Skeletal muscle cell (primary cell): Measurements from ENCODE around the gene BIK.

ENCODE experiments used
- DNase-seq: peaks from one replicate; pipeline ENCODE4 v3.0.0-alpha.2; 2010; ENCODE audit warnings: low read depth
- H3K4me3 ChIP-seq: 2 replicates; pipeline ENCODE4 v1.5.1; 2011; ENCODE audit warnings: low read depth, mild to moderate bottlenecking, control low read depth, low read length, moderate library complexity

BIK gene

GRCh38 chr22:43156413-43156812 is 45.9 kb downstream of the BIK start:
- no peak for DNase-seq
- H3K4me3 ChIP-seq: no peak overlapping the region

GRCh38 chr22:43157874-43158546 is 47.5 kb downstream of the BIK start:
- no peak for DNase-seq
- no peak overlapping the region for H3K4me3 ChIP-seq

DNA sequence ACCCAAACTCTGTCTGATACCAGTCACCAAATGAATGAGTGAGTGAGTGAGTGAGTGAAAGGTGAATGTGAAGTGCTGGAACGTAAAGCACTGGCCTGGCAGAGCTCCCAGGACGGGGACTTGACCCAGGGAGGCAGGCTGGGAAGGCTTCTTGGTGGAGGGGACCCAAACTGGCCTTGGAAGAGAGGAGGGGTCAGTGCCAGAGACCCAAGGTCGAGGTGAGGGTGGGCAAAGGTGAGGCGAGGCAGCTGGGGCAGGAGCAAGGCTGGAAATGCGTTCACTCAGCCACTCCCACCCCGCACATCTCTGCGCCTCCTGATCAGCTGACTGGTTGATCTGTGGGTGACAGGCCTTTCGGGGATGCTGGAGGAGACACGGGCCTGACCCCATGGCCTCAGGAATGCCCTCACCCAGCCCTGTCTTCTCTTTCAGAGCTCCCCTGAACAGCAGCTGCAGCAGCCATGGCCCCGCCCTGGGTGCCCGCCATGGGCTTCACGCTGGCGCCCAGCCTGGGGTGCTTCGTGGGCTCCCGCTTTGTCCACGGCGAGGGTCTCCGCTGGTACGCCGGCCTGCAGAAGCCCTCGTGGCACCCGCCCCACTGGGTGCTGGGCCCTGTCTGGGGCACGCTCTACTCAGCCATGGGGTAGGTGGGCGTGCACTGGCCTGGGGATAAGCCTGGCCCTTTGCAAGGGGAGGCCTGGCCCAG is 48.4 kb downstream of the BIK start:
- no peak for DNase-seq
- no peak overlapping the region for H3K4me3 ChIP-seq

DNA sequence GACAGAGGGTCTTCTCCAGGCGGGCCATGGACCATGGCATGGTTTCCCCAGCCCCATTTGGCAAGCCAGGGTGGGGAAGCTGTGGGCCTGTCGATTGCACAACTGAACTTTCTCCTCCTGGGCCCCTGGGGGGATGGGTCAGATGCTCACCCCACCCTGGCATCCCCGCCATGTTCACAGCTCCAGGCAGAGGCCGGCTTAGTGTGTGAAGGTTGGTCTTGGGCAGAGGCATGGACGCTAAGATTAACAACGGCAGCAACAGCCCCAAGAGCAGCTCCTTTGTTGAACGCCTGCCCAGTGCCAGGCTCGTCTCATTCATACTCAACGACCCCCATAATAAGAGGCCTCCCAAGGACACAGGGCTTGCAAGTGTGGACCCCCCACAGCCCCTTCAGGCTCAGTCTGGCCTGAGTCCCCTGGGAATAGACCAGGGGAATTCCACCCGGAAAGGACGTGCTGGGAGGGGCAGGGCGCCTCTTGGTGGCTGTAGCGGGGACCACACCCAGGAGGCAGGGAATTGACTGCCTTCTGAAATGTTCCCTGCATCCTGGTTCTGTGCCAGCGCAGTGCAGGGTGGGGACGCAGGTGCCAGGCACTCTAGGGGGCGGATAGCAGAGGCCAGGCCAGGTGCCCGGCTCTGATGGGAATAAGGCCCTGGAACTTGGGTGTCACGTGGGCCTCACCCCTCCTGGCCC is 49.1 kb downstream of the BIK start:
- DNase-seq: no peak

GRCh38 chr22:43160497-43161126 is 50.1 kb downstream of the BIK start:
- no peak overlapping the region for H3K4me3 ChIP-seq
- DNase-seq: no peak

More for the DNA sequence above, 49.1 kb downstream of the BIK start:
- no peak overlapping the region for H3K4me3 ChIP-seq

DNA sequence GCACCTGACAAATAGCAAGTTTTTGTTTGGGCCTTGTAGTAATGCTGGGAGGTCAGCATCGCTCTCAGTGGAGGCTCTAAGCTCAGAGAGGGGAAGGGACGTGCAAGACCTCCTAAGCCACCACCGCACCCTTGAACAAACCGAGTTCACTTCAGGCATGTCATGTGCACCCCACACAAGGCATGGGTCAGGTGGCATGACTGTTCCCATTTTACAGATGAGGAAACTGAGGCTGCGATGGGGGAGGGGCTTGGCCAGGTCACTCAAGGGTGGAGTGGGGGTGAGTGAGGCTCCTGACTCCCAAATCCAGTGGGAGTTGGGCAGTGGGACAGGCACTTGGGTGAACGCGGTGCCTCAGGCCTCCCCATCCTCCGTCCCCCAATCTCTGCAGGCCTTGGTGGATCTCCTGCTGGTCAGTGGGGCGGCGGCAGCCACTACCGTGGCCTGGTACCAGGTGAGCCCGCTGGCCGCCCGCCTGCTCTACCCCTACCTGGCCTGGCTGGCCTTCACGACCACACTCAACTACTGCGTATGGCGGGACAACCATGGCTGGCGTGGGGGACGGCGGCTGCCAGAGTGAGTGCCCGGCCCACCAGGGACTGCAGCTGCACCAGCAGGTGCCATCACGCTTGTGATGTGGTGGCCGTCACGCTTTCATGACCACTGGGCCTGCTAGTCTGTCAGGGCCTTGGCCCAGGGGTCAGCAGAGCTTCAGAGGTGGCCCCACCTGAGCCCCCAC is 52.0 kb downstream of the BIK start:
- no peak for DNase-seq
- no peak overlapping the region for H3K4me3 ChIP-seq

- no peak overlapping the region for H3K4me3 ChIP-seq
- DNase-seq: no peak
Measured at GRCh38 chr22:43163241-43163795, 52.8 kb downstream of the BIK start.

DNA sequence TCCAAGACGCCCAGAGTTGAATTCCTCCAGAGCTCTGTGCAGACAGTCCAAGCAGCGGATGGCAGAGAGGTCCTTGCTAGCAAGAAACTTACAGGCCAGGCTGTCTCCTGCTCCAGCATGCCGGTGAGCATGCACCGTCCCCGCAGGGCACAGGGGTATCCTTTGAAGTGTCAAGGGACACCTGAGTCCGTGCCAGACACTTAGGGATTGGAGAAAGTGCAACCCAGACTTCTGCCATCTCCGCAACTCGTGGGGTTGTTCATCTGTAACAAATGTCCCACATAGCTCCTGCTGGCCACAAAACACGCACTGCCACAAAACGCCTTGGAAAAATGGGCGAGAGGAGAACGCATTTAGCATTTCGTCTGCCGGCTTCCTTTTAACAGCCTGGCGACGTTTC is 54.1 kb downstream of the BIK start:
- no peak overlapping the region for H3K4me3 ChIP-seq

DNA sequence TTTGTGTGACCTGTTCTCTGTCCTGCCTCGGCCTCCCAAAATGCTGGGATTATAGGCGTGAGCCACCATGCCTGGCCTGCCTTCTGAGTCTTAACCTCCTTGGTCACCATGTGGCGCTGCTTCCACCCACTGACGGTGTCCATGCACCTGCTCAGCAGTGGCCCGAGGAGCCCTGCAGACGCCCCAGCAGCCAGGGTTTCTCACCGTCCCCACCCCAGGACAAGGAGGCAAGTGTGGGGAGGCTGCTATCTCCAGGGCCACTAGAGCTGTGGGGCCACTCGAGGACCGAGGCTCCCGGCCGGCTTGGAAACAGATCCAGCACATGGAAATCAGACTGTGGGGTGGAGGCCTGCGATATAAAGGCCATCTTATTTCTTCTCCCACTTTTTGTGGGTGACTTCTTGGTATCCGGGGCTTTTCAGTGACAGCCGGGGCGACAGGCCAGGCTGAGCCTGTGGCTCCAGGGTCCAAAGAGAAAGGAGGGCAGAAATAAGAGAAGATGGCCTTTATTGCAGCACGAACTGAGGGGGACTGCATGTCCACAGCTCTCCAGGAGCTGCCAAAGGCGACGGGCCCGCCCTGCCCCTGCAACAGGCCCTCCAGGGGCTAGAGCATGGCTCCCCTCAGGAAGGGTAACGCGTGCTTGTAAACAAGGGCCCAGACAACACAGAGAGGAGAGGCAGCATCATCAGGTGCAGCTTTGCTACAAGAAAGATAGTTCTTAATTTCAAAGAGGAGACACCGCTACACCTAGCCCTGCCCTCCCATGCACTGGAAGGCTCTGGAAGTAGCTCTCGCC is 55.8 kb downstream of the BIK start:
- no peak for DNase-seq
- no peak overlapping the region for H3K4me3 ChIP-seq

More for the DNA sequence above, 54.1 kb downstream of the BIK start:
- DNase-seq: no peak

DNA sequence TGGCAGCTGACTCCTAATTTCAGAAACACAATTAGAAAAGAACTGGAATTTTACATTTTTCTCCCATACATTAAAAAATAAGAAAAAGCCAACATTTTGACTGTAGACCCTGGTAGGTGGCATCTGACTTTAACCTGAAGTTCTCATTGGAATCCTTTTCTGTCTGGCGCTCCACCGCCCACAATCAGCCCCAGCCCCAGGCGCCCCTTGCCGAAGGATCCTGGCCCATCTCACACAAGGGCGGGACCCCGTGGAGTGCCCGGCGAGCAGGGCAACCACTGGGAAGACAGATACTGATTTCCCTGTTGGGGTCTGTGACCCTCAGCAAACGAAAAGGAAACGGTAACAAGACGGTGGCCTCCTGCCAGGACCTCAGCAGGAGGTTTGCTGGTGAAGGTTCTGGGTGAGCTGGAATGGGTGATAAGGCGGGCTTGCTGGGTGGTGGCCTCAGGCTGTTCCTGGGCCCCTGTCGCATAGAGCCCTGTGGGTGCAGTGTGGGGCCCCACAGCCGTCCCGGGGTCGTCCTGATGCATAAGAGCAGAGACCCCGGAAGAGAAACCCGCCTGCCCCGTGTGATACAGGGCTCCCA is 56.5 kb downstream of the BIK start:
- no peak overlapping the region for H3K4me3 ChIP-seq
- DNase-seq: no peak

- no peak overlapping the region for H3K4me3 ChIP-seq
- DNase-seq: no peak
Measured at GRCh38 chr22:43168471-43169309, 58.1 kb downstream of the BIK start.

DNA sequence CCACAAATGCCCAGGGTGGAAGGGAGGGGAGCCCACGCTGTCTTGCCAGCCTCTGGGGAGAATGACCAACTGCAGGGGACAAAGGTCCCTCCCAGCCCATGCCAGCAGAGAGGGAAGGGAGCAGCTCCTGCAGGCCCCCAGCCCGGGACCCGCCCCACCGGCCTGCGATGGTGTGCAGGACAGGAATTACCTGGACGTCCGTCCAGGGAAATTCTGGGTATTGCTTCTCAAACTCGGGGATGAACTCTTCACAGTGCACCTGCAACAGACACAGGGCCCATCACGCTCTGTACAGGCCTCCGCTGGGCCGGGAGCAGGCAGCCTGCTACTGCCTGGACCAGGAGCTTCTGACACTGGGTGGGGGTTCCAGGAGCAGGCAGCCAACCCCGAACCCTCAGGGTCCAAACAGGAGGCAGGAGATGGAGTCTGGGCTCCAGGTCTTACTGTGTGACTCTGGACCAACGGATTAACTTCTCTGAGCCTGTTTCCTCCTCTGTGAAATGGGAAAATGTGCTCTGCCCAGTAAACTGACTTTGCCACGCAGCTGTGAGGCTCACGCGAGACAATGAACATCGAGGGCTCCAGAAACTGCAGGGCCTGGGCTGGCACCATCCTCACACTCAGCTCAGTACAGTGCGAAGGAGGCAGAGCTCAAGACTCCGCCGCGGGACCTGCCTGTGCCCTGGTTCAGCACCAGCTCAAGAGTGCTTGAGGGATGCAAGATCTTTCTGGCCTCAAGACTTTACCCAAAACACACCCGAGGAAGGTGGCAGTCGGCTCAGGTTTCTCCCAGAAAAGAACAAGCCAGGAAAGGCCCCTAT is 59.0 kb downstream of the BIK start:
- DNase-seq: no peak

DNA sequence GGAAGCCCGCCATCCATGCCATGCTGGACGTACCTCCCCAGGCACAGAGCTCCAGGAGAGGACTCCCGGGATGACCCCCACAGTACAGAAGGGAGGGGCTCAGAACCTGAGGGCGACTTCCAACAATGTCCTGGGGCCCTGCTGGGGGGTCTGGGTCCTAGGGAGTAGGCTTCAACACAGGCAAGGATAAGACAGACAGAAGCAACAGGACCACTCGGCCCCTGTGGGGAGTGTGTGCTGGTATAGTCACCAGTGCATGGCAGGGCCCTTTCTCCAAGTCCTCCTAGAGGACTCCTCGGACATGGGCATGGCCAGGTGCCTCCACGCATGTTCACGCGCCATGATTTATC is 59.6 kb downstream of the BIK start:
- DNase-seq: no peak
- no peak overlapping the region for H3K4me3 ChIP-seq

More for the DNA sequence above, 59.0 kb downstream of the BIK start:
- no peak overlapping the region for H3K4me3 ChIP-seq

DNA sequence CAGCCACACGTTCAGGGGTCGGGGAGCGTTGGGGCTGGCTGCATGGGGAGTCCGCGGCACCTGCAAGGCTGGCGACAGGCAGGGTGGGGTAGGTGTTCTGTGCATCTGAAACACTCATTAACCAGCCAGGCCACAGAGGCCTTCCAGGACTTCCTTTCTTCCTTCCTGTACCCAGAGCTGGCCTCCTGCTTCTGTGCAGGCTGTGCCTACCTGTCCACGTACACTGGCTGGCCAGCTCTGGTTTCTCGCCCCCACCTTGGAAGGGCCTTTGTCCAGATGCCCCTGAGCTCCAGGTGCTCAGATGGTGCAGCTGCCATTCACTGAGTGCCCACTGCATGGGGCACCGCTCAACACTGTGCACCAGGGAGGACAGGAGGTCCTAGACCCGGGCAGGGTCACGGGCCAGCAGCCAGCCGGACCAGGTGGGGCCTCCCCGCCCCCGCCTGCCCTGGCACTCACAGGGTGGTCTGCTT is 60.5 kb downstream of the BIK start:
- no peak overlapping the region for H3K4me3 ChIP-seq

DNA sequence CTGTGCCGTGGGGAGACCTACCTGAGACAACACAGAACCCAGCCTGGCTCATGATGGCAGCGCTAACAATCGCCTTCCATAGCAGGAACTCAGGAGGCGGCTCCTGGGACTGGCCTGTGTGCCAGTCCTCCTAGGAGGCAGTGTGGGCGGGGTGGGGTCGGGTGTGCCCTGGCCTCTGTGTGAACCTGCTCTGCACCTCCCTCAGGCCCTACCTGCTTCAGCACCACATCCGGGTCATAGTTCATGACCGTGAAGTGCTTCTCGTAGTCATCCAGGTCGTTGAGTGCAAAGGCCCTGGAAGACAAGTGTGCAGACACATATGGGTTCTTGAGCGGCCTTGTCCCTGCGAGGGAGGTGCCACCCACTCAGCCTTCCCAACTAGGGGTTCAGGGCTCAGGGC is 61.1 kb downstream of the BIK start:
- DNase-seq: no peak
- no peak overlapping the region for H3K4me3 ChIP-seq

More for the DNA sequence above, 60.5 kb downstream of the BIK start:
- DNase-seq: no peak

DNA sequence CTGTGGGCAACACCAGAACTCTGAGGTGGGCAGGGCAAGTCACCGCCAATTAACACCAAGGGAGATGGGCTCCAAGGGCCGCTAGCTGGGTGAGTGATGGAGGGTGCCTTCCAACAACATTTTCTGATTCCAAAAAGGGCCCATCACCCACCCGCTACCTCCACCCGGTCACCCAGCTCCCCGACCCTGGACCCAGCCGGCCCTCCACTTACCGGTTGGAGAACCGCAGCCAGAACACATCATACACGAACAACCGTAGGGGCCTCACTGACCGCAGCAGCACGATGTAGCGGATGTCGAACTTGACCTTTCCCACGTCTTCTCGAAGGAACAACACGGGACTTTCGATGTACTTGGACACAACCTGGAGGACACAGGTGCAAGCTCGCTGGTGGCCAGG is 61.6 kb downstream of the BIK start:
- no peak for DNase-seq
- H3K4me3 ChIP-seq: no peak overlapping the region
